GM10847 (cell line): ENCODE measurements around the gene DSCAML1.

ENCODE experiments used
- POLR2A ChIP-seq: IDR thresholded peaks from 2 replicates; pipeline ENCODE4 v1.6.1; 2011; ENCODE audit not compliant: insufficient read length; ENCODE audit errors: extremely low read depth

The DSCAML1 gene

DNA sequence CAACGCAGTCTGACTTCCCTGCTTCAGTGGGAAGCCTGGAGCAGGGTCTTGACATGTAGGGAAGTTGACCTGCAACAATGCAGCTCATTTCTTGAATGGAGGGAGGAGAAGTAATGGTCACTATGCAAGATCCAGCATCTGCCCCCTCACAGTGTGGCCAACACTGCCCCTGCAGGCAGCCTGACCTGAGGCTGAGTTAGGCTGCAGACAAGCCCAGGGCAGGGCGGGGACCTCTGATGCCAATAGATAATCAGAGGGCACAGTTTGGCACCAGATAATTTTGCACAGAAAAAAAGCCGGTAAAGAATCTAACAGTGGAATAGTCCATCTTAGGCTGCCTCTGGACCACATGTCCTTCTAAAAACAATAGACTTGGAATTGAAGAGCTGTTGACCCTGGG, 182.3 kb downstream of the DSCAML1 start:
- TF ChIP-seq POLR2A: no peak

DNA sequence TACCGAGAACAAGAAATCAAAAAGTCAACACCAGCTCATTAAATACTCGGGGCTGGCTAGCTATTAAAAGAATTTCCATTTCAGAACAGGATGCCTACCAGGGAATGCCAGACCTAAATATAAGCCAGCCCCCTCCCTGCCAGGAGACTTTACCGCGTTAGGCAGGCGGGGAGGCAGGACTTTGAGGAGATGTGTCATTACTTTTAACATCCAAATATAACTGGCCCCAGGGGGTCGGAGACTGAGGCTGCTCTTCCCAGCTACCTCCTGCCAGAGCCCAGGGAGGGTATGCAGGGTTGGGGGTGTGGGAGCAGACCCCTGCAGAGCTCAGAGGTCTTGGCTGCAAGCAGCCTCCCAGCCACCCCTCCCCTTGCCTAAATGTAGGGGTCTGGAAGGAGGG, 183.5 kb downstream of the DSCAML1 start:
- no peak for TF ChIP-seq POLR2A

DNA sequence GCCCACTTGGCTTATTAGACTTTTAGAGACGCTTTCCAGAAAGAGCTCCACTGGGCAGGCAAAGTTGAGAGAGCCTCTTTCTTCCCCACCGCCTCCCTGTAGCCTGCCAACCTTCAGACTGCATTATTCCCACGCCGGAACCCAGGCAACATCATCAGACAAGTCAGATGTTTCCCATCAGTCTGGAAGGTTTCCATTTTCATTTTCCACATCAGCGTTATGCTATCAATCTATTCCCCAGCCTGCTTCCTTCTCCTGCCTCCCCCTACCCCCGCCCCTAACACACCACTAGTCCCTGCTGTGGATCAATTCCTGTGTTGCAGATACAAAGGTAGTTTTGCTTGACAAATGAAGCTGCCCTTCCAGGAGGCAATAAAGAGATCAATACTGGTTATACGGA, 184.8 kb downstream of the DSCAML1 start:
- no peak for TF ChIP-seq POLR2A

DNA sequence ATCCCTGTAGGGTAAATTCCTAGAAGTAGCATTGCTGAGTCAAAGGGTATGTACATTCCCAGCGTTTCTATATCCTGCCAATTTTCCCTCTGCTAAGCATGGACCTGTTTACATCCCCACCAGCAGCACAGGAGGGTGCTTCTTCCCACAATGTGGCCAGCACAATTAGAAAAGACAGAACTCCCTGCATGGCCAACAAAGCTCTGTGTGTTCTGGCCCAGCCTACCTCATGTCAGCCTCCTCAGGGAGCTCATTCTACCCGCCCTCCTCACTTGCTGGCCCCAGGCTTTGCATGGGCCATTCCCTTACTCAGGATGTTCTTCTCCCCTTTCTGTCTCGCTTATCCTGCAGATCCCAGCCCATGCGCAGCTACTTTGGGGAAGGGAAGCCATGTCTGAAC, 186.1 kb downstream of the DSCAML1 start:
- no peak for TF ChIP-seq POLR2A

DNA sequence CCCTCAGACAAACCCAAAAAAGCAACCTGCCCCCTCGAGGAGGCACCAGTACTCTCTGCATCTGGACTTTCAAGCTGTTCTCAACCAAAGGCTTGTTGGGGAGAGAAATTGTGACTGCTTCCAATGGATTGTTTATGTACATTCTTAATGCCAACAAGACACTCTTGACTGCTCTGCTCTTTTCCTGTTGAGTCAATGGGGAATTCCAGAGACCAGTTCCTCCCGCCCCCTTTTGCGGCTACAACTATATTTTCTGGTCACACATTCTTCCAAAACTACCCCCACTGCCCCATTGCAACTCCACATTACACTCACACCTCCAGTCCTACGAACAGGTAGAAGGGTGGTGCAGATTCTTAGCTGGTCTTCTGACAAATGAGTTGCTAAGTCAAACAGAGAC, 187.0 kb downstream of the DSCAML1 start:
- no peak for TF ChIP-seq POLR2A

DNA sequence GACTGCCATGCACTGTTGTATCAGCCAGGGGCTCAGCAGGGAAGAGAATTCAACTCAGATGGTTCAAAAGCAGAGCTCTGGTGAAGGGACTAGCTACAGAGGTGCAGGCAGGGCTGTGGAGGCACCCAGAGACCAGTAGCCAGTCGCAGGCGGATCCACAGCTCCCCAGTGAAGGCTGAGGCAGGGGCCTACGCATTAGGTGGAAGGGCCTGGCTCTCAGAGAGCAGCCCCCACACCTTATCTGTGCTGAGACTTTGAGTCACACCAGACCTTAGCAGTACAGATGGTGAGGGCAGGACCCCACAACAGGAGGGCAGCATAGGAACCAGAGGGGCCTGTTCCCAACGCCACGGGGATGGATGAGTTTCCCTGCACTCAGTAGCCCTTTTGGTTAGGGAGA, 189.6 kb downstream of the DSCAML1 start:
- no peak for TF ChIP-seq POLR2A

DNA sequence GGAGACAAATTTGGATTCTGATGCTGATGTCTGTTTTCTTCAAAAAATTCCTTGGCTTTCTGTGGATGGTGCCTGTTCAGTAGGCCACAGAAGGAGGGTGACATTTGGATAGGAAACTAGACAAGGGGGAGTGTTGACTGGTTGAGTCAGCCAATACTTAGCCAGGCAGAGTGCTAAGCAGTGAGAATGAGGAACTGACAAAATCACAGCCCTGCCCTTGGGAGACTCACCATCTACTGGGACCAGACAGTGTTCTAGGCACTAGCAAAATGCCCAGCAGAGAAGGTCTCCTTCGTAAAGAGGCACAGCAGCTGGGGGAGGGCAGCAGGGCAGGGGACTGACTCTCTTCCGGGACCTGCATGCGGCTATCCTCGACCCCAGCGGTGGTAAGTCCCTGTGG, 190.2 kb downstream of the DSCAML1 start:
- no peak for TF ChIP-seq POLR2A

DNA sequence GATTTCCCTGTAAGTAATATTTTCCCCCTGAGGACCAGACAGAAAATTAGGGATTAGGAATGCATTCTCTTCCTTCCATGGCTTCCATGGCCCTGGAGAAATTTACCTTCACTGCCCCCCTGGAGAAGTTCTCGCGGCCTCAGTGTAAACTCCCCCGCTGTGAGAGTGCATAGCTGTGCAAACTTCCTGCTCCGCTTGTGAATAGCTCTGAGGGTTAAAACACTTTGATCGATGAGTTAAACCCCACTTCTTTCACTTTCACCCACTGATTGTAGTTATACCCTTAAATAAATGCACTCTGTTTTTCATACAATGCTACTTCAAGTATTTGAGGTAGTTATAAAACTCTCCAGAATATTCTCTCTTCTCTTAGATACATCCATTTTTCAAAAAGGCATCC, 190.8 kb downstream of the DSCAML1 start:
- TF ChIP-seq POLR2A: no peak

DNA sequence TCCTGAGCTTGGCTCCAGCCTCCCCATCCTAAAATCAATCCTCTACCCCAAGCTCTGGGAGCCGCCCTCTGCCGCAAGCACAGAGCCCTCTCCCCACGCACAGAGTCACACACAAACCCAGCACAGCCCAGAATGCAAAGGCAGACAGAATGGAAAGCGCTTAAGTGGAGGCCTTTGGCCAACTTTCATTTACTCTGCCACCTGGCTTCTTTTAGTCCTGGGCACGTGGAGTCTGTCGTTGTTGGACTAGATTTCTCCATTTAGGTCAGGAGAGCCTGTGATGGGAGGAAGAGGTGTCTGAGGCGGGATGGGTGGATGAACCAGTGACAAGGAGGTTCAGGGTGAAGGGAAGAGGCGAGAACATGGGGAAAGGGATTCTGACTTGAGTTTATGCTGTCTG, 191.7 kb downstream of the DSCAML1 start:
- TF ChIP-seq POLR2A: no peak

DNA sequence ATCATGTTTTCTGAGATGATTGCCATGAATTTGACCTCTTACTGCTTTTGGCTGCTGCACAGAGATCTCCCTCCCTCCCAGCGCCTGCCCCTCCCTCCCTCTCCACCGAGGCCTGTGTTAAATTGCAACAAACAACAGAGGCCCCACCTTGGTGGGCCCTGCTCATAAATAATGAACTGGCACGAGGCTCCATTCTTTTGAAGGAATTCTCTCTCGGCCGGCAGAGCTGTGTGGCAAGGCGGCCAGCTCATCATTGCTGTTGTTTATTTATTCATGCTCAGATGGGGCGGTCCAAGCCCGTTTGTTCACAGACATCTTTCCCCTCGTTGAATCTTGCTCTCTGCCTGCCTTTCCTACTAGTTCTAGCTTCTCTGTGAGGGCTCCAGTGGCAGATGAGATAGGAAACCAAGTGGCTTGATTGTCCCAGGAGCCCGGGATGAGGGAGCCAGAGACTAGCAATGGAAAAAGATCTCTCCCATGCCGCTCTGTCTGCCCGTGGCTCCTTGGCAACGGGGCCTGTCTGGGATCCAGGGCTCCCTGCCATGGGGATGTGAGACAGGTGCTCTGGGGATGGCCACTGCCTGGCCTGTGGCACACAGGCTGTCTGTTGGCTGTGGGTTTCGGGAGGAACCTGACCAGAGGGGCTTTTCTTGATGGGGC, 192.6 kb downstream of the DSCAML1 start:
- no peak for TF ChIP-seq POLR2A

DNA sequence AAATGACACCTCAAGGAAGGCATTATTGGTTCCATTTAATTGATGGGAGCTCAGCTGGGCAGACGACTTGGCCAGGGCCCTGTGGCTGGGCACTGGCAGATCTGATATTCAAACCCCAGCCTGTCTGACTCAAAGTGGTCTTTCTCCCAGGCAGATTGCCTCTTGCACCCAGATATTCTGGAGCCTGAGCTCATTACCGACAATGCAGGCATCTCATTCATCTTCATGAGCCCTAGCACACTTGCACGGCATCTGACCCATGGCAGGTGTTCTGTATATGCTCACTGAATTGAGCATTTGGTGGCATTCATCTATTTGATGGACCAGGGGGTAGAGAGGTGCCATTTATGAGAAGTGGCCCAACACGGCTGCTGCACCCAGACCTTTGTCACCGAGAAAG, 193.1 kb downstream of the DSCAML1 start:
- no peak for TF ChIP-seq POLR2A

DNA sequence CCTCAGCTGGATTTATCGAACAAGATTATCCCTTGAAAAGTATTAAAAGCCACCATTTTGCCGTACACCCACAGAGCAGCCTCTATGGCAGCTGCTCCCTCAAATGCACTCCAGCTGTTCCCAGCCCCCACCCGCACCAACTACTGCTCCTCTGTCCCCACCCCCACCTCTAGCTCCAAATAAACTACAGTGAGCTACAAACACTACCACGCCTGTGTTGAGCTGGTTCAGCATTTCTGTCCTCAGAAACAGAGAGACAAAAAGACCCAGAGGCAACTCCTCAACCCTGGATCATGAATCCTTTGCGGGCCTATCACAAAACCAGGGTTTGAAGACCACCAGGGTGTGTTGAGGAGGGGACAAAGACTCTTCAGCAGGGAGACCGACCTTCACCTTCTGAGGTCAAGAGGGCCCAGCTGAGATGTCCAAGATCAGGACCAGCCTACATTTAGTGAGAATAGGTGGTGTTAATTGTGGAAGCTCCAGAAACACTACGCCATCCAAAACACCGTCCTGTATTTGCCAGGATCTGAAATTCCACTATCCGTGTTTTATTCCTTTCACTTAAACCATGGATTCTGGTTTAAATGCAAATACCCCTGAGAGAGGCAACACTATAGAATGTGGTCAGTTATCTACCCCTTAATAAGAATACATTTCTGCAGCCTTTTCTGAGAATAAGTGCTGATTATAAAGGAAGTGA, 195.9 kb downstream of the DSCAML1 start:
- no peak for TF ChIP-seq POLR2A

DNA sequence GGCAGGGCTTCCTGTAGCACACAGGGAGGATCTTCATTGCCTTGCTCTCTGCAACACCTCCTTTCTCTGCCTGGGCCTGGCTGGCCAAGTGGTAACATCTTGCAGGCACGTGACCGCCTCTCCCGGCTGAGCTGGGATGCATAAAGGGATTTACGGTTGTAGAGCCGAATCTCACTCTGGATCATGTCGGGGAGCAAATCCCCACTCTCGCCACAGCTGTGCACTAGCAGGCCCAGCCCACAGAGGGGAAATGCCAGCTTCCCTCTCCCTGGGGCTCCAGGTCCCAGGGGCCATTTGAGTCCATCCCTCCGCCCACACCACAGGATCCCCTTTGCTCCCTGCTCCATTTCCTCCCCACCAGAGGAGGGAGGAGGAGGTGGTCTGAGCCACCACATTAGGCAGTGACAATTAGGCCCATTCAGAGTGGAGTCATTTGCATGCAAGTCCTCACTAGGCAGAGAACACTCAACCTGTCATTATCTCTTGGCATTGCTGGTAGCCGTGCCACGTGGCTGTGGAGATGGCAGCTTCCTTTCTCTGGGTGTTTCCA, 196.7 kb downstream of the DSCAML1 start:
- no peak for TF ChIP-seq POLR2A

DNA sequence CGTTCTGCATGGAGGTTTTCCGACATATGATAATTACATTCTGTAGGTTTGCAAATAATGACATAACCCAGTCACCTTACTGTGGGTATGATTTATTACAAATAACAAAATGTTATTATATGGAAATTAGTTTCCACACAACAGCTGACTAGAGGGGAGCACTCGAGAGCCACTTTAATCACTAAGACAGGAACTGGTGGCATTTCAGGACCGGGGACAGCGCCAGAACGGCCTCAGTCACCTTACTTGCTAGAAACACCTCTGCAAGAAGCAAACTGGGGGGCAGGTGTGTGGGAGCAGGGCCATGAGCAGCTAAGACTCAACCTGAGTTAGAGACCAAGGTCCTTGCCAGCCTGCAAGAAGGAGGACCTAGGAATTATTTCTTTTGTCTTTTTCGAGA, 199.9 kb downstream of the DSCAML1 start:
- no peak for TF ChIP-seq POLR2A

DNA sequence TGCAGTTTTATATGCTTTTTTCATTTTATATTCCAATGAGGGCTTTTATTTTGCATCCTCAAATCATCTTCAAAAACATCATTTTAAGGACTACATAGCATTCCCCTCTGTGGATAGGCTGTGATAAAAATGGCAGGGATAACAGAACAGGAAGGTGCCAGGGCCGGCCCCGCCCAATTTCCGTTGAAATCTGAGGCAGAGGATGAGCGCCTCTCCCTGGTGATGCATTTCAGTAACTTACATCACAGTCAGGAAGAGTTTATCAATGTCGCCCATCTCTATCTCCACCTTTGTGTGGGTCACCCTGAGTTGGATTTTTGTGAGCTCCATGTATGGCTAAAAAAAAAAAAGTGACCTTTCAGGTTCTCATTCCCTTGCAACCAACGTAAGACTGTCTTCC, 201.6 kb downstream of the DSCAML1 start:
- TF ChIP-seq POLR2A: no peak

DNA sequence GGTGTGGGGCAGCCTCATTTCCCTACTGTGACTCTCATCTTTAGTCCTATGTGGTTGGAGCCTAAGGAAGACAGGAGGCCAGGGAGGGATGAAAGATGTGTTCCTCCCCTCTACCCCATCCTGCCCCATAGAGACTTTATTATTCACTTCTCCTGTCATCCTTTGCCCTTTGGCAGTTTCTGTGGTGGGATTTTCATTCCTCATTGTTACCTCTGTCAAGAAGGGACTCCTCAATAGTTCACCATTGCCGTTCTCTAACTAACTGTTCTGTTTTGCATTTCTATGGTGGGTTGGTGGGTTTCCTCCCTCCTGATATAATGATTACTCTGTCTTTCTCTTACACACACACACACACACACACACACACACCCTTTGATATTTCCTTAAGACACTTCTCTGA, 202.3 kb downstream of the DSCAML1 start:
- TF ChIP-seq POLR2A: no peak

DNA sequence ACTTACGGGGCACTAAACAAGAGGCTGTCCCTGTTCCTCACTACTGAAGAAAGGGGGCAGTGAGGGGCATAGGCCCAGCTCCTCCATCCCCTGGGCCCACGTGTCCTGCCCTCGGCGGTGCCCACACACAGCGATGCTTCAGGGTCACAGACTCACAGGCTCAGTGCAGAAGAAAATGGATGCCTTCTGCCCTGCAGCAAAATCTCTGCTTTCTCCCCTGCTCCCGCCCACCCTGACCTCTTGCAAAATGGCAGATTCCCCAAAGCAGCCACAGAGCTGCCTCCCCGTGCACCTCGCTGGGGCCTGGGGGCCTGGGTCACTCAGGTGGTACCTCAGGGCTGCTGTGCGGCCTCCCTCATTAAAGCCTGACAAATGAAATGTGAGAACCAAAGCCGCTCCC, 204.0 kb downstream of the DSCAML1 start:
- no peak for TF ChIP-seq POLR2A
